GM13976 (cell line): ENCODE data around the gene ARHGAP26.
"Not testable (repeated sequence)": the region's sequence is repeated elsewhere in the genome, so short reads cannot be mapped to it uniquely, and the experiment has no call there.

ENCODE experiments used
- DNase-seq: peaks from one replicate; pipeline ENCODE4 v3.0.0; 2012; ENCODE audit warnings: low spot score
- CTCF ChIP-seq: IDR thresholded peaks from 2 replicates; pipeline ENCODE4 v1.5.1; 2012; ENCODE audit warnings: borderline replicate concordance, mild to moderate bottlenecking; ENCODE audit not compliant: insufficient read depth; ENCODE audit errors: extremely low read depth, missing control alignments, control extremely low read depth
- in situ Hi-C: fragments of 300-500 bp; cut with MboI; formaldehyde crosslinking; loops from one replicate; pipeline ENCODE4 v1.12.0; 2022; ENCODE audit warnings: low sequenced_read_pairs, mixed read lengths, inconsistent platforms; ENCODE audit not compliant: unreplicated experiment

Gene ARHGAP26

GRCh38 chr5:142961440-142962173, 191.4 kb downstream of the ARHGAP26 start:
- in situ Hi-C loops: no loop called here
- TF ChIP-seq CTCF: no peak
- no peak for DNase-seq

- no peak for DNase-seq
- in situ Hi-C loops: no loop called here
- no peak for TF ChIP-seq CTCF
Observed at GRCh38 chr5:142962174-142962533, 192.0 kb downstream of the ARHGAP26 start.

GRCh38 chr5:142965258-142966120, 195.3 kb downstream of the ARHGAP26 start:
- in situ Hi-C loops, DNase-seq: not testable (repeated sequence)

- in situ Hi-C loops: no loop called here
- no peak for DNase-seq
- TF ChIP-seq CTCF: no peak
Observed at GRCh38 chr5:142966121-142966420, 195.9 kb downstream of the ARHGAP26 start.

GRCh38 chr5:142969186-142969585, 199.0 kb downstream of the ARHGAP26 start:
- in situ Hi-C loops: no loop called here

GRCh38 chr5:142969624-142970439, 199.7 kb downstream of the ARHGAP26 start:
- no peak for TF ChIP-seq CTCF
- in situ Hi-C loops: no loop called here
- no peak for DNase-seq

More at GRCh38 chr5:142969186-142969585, 199.0 kb downstream of the ARHGAP26 start:
- TF ChIP-seq CTCF: no peak
- DNase-seq: no peak
